Activated CD4-positive, CD25-positive, alpha-beta regulatory T cell treated with anti-CD3 and anti-CD28 coated beads, Interleukin-2, amount 50 U/mL, for 16 hours (primary cell): ENCODE results near the gene C13orf46.

Source experiments
- DNase-seq: peaks from one replicate; pipeline ENCODE4 v3.0.0-alpha.2; 2020; ENCODE audit warnings: low read depth, low spot score

C13orf46 gene

DNA sequence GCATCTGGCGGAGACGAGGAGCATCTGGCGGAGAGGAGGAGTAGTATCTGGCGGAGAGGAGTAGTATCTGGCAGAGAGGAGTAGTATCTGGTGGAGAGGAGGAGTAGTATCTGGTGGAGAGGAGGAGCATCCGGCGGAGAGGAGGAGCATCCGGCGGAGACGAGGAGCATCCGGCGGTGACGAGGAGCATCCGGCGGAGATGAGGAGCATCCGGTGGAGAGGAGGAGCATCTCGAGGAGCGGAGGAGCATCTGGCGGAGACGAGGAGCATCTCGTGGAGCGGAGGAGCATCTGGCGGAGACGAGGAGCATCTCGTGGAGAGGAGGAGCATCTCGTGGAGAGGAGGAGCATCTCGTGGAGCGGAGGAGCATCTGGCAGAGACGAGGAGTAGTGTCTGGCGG, 18.6 kb downstream of the C13orf46 start:
- DNase-seq = no peak

DNA sequence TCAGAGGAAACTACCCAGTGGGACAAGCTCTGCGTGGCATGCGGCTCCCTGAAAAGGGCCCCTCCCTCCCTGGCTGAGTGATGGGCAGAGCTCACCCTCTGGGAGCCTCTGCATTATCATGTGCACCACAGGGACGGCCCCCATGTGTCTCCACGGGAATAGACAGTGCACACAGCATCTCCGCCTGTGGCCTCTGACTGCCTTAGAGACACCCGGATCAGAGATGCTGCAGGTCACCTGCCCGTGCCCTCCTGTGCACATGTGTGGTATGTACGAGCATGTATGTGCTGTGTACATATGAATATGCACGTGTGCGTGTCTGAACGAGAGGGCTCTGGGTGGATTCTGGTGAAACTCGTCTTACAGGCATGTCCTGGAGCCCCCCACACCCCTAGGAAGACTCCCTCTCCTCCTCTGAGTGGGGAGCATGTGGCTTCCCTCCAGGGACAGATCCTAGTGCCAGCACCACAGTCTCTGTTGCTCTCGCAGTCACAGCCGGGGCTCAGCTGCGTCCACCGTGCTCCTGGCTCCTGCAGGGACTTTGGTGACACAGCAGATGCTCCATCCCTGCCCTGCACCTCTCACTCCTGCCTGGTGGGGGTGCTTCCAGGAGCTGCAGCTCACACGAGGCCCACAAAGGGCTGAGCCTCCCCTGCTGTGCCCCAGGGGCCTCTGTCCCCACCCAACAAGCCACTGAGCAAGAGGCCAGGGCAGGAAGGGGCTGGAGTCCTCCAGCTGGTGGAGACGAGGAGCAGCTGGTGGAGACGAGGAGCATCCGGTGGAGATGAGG, 19.6 kb downstream of the C13orf46 start:
- DNase-seq = no peak

DNA sequence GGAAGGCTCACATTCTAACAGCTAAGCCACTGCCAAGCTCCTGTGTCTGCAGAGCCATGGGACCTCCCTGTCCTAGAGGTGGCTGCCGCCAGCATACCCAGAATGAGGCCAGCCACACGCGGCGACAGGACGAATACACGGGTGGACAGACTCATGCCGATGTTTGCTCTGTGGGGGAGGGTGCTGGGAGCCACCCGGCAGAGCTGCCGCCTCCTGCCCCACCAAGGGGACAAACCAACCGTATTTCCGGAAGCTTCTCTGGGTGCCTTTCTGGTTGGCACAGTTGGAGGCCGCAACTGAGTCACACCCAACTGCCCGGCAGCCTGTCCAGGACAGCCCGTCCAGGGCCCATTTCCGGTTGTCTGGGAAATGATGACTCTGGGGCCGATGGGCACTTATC, 20.3 kb downstream of the C13orf46 start:
- no peak for DNase-seq

DNA sequence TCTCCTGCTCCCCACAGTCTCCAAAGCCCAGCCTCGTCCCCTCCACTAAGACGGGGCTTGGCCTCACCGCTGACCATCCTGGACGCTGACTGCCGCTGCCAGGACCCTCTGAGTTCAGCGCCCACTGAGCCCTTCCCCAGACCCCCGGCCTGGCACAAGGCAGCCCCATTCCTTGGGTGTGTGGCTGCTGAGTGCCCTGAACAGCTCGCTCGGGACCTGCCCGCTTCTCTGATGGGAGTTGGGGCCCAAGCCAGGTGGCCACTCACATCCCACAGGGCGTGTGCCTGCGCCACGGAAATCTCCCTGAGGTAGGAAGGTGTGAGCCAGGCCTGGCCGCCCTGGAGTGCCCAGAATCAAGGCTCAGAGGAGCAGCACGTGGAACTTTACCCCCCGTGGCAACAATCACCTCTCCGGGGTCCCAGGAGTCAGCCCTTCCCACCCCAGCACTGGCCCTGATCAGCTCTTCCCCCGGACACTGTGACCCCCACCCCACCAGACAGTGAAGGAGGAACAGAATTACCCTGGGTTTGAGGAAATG, 20.8 kb downstream of the C13orf46 start:
- no peak for DNase-seq

DNA sequence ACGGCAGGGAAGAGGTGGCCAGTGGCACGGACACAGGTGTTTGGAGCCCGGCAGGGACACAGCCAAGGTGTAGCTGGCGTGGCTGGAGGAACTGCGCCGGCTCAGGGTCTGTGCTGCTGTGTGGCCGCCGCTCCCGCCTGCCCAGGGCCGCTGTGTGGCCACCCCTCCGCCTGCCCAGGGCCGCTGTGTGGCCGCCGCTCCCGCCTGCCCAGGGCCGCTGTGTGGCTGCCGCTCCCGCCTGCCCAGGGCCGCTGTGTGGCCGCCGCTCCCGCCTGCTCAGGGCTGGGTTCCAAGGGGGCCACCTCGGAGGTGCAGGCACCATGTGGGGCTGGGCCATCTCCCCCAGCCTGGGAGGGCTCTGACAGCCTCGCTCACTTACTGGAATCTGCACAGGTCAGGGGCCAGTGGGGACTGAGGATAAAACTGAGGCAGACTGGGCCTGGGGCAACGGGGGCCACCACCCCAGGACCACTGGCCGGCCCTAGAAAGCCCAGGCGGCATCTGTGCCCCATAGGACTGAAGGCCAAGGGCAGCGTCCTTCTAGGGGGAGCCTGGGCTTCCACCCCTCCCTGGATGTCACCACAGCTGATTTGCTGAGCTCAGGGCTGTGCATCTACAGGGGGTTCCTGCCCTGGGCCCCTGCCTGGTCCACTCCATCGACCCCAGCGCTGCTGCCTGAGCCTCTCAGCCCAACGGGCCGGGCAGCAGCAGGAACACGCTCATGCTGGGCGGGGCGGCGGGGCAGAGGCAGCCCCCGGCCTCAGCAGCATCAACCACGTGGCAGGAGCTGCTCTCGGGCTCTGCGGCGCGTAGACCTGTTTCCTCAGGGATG, 21.5 kb downstream of the C13orf46 start:
- no peak for DNase-seq

DNA sequence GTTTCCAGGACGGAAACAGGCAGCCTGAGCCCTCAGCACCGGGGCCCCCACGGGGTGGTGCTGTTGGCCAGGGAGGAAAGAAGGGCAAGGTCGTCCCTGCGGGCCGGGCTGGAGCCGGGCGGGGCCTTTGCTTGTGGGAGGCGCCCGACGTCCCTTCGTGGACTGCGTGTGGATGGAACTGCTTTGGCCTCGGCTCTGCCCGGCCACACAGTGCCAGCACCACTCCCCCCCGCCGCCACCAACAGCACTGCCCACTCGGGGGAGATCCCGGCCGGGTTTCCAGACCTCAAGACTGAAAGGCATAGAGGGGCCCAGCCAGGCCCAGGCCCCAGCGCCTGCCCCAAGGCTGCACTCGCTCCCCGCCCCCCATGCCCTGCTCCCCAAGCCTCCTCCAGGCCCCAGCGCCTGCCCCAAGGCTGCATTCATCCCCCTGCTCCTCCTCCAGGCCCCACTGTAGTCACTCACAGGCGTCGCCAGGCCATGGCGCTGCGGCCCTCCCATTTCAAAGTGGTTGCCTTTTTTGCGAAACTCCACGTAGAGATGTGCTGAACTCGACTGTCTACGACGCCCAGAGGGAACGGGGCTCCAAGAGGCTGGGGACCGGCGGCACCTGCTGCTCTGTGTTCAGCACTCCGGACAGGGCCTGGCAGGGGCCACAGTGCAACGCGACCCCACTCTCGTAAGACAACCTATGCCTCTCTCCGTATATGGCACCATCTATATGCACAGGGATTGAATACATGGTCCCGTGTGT, 22.5 kb downstream of the C13orf46 start:
- no peak for DNase-seq

DNA sequence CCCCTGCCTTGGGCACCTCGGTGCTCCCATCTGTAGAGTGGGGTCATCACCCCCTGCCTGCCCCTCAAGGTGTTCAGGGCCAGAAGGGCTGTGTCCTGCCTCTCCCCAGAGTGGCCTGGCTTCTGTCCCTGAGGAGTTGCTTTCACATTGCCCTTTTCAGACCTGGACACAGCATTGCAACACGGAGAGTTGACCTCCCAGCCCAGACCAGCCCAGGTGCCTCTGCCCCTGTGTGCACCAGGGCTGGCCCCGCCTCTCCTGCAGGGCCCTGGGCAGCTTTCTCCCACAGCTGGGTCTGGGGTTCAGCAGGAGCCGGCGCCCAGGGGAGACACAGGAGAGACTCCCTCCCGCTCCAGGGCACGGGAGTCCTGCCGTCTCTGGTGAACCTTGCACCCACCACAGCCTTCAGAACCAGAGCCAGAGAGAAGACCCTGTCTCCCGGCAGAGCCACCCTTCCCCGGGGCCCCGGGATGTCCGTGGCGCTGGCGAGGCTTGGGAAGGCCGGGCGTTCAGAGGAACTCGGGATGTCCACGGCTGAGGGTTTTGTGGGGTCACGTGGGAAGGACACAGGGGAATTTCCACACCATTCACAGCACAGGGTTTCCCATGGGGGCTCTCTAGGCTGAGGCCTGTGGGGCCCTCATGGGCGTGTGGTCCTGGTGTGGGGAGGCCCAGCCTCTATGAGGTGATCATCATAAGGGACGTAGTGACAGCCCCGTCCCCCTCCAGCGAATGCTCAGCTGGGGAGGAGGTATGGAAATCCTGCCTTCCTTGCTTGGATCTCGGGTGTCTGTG, 23.2 kb downstream of the C13orf46 start:
- no peak for DNase-seq

DNA sequence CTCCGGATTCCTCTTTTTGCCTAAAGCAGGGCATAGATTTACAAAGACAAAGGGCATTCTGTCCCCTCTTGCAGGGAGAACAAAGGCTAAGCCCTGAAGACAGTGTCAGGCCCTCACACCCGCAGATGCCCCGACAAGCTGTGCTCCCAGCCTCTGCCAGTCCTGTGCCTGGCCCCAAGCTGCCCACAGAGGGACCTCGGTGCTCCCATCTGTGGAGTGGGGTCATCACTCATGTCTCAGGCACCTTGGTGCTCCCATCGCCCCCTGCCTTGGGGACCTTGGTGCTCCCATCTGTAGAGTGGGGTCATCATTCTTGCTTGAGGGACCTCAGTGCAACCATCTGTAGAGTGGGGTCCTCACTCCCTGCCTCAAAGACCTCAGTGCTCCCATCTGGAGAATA, 24.3 kb downstream of the C13orf46 start:
- no peak for DNase-seq

DNA sequence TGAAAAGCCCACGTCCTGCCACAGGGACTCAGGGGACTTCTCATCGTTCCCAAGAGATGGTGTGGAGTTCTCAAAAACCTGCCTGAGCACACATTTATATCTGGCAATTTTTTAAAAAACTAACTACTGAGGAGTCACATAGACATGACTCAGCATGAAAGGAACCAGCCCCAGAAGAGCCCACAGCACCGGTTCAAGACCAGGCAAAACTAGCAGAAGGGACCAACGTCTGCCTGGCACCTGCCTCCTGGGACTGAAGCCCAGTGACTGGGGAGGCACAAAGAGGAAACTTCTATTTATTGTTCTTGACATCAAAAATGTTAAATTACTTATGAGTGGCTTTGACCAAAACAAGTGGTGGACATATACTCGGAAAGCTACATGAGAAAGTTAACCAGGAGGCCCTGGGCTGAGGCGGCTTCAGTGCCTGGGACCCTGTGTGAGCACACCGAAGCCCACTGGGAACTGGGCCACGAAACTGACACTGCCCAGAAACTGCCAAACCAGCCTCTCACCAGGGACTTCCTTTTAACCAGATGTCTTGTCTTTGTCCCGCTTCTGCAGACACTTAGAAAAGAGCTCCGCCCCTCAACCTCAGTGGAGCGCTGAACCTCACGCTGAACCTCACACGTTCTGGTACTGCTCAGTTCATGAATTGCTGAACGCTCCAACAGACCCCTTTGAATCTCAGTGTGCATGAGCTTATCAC, 25.7 kb downstream of the C13orf46 start:
- no peak for DNase-seq

DNA sequence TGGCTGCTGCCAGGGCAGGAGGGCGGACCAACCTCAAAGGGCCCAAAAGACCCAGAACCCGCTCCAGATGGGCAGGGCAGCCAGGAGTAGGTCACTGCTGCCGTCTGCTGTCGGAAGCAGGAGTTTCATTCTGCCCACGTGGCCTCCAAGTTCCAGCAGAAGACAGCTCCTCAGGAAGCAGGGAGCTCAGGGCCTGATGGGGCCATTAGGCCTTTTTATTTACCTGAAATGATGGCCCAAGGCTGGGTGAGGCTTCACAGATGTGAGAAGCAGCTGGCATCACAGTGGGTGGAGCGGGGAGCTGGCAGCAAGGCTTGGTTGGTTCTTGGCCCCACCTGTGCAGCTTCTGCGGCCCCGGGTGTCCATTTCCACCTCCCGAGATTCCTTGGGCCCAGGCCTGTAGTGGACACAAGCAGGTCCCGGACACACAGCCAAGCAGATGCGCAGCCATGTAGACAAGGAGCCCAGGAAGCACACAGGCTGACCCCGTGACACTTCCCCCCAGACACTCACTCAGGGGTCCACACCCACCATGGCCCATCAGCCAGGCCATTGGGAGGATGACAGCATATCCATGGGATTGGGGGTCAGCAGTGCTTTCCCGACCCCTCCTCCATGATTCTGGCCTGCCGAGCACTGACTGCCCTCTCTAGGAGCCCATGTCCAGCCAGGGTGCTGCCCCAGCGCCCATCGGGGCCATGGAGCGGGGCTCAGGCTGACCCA, 26.4 kb downstream of the C13orf46 start:
- DNase-seq = no peak

DNA sequence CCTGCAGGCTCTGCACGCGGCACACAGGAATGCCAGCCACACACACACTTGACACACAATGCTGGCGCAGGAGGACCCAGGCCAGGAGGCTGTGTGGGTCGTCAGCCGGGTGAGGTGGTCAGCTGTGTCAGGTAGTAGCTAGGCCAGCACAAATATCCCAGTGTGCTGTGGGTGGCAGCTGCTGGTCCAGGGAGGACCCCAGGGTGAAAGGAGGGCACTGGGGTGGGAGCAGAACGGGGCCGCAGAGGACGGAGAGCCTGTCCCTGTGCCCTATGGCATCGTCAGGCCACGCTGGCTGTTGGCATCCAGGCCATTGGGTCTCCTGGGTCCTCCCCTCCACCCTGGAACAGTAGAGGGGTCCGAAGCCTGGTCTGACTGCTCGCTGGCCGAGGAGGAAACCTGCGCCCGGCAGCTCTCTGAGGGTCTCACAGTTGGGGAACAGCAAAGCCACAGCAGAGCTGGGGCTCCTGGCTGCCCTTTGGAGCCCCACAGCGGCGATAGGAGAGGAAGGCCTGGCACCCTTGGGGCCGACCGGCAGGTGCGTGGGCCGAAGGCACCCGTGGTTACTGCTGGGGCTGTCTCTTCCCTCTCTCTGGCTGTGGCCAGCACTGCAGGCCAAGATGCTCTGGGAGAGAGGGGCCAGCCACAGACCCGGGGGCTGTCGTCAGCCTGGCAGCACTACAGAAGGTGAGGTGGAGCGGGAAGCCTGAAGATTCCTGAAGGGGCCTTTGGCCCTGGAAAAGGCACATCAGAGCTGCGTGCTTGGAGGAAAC, 27.3 kb downstream of the C13orf46 start:
- no peak for DNase-seq

DNA sequence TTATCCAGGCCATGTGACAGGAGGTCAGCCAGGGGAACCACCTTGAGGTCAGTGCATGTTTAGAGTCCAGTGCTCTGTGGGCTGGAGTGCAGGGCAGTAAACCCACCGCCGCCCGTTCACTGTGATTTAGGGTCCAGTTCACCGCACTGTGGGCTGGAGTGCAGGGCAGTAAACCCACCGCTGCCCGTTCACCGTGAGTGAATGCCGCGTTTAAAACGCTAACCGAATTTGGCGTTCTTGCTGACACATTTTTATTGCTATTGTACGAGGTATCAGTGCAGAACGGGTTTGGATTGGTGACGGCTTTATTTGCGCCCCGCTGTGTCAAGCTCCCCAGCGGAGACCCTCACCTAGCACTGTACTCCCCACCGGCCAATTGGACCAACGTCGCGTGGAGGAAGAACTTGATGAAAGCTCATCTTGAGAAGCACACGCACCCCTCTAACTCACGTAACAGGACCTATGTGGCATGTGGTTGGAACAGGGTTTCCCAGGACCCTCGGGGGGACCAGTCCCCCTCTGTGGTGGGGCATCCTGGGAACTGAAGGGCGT, 27.9 kb downstream of the C13orf46 start:
- DNase-seq = no peak

DNA sequence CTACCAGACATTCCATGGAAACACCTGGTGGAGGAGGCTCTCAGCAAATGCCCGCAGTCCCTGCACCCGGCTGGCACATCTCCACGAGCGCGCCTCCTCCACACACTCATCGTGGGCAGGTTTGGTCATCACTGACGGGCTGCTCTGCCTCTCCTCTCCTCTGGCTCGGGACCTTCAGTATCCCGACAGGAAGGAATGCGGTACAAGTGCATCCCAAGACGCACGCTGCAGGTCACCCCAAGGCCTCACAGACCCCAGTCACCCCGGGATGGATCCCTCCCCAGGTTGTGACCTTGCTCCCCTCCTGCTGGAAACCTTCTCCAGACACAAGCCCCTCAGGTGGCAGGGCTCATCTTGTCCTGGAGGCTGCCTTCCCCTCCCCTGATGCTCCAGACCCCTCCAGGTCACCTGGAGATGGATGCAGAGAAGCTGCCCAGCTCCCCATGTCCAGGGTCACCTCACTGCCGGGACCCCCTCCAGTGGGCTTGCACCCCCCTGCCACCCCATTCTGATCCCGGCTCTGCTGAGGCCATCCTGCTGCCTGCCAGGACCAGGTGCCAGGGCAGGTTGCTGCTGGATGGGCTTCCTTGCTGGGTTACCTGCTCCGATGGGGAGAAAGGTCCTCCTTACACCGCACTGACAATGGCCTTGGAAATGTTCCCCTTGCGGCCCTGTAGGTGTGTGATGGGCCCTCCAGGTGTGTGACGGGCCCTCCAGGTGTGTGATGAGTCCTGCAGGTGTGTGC, 29.9 kb downstream of the C13orf46 start:
- DNase-seq = no peak

DNA sequence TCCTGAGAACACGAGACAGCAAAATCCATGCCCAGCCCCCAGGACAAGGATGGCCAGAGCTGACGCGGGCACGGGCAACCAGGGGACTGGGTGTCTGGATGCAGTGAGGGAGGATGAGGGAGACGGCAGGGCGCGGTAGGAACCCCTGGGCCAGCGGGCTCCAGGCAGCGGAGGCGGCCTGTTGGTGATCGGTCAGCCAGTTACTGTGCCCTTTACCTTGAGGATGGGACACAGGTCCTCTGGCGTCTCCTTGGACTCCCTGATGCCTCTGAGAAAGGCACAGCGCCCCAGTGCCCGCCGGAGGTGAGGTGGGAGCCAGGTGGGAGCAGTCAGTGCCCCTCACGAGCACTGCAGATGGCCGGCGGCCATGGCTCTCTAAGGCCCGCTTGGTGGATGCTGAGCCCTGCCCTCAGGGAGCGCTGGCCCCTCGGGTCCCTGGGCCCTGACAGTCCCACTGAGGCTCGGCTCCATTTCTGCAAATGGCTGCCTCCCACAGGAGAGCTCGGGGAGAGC, 31.2 kb downstream of the C13orf46 start:
- DNase-seq = no peak

DNA sequence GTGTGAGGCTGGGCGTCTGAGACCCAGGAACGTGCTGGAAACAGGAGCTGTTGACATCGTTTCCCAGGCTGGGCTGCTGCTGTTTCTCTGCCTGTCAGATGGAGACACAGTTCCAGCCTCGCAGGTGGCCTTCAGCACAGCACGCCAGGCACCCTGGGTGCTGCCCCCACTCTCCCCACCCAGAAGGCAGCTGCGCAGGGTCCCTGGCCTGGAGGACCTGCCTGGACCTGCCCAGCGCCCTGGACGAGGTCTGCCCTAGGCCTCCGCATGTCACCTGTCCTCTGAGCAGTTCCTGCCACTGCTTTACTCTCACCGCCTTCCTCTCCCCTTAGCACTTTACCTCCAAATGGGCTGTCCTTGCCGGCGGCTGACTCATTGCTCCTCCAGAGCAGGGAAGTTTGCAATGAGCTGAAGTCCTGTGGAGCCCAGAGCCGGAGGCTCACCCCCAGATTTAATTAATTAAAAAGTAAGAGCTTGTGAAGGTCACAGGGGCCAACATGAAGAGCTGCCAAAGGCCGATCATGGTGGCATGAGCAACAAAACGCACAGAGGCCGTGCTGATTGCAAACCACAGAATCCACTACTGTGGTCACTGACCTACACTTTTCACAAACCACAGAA, 32.2 kb downstream of the C13orf46 start:
- no peak for DNase-seq

DNA sequence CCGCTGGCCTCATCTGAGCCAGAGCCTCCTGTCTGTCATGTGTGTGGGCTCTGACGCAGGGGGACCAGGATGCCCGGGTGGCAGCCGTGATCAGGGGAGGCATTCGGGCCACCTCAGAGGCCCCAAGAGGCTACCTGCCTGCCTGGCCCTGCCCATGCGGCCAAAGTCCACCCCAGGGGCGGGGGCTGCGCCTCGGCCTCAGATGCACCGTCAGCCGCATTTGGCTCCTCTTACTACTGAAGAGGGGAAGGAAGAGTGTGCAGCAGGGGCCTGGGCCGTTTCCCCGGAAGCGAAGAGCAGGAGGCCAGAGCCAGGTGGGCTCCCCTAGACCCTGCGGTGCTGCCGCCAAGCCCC, 34.0 kb downstream of the C13orf46 start:
- no peak for DNase-seq

DNA sequence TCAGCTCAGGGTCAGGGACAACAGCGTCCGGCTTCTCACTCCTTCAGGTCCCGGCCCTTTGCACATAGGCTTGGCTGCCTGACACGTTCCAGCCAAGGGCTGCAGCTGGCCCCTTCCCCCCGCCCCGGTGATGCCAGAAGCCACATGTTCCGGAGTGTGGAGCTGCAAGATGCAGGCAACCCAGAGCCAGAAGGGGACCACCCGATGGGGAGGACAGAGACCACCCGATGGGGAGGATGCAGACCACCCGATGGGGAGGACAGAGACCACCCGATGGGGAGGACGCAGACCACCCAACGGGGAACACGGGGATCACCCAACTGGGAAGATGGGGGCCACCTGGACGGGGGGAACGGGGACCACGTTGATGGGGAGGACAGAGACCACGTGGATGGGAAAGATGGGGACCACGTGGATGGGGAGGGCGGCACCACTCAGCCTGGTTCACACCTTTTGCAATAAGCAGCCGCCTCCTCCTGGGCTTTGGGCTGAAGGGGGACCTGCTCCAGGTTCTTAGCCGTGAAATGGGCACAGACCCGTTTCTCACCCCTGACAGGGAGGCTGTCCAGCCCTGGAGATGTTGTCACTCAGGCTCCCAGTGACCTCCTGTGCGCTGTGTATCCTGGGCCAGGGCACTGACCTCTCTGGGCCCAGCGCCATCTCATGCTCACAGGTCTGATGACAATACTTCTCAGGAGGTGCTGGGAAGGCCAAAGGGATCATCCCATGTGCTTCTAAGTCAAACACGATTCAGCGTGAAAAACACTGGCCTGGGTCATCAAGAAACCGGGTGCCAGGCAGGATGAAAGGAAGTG, 34.5 kb downstream of the C13orf46 start:
- no peak for DNase-seq
